Loucy (cell line): Measurements from ENCODE around the gene SCAF11.

ENCODE experiments used
- H2AFZ ChIP-seq: fragments of 200-600 bp; sonication (generic); 2 replicates; pipeline ENCODE4 v1.6.0; 2016; ENCODE audit warnings: antibody characterized with exemption, mild to moderate bottlenecking, low read length, moderate library complexity
- H3F3A ChIP-seq: fragments of 200-600 bp; 2 replicates; pipeline ENCODE4 v1.6.0; 2016; ENCODE audit warnings: antibody characterized with exemption, low read depth, mild to moderate bottlenecking
- H3K27me3 ChIP-seq: fragments of 200-600 bp; sonication (generic); 2 replicates; pipeline ENCODE4 v1.6.1; 2014; ENCODE audit warnings: low read length, mild to moderate bottlenecking; ENCODE audit not compliant: insufficient read depth, poor library complexity, severe bottlenecking
- H3K36me3 ChIP-seq: fragments of 200-600 bp; sonication (generic); 2 replicates; pipeline ENCODE4 v1.6.1; 2016; ENCODE audit warnings: low read length; ENCODE audit not compliant: insufficient read depth
- H3K4me1 ChIP-seq: fragments of 200-600 bp; sonication (generic); 2 replicates; pipeline ENCODE4 v1.5.1; 2014; ENCODE audit warnings: low read length, mild to moderate bottlenecking; ENCODE audit not compliant: insufficient read depth, poor library complexity, severe bottlenecking
- H3K4me2 ChIP-seq: fragments of 200-600 bp; sonication (generic); 2 replicates; pipeline ENCODE4 v1.6.0; 2014; ENCODE audit warnings: antibody characterized with exemption, low read length, low read depth, mild to moderate bottlenecking; ENCODE audit not compliant: poor library complexity, severe bottlenecking
- H3K4me3 ChIP-seq: fragments of 200-600 bp; sonication (generic); 2 replicates; pipeline ENCODE4 v1.5.1; 2014; ENCODE audit warnings: low read length, mild to moderate bottlenecking, mixed read lengths; ENCODE audit not compliant: poor library complexity, severe bottlenecking
- H3K79me2 ChIP-seq: fragments of 200-600 bp; sonication (generic); 2 replicates; pipeline ENCODE4 v1.6.1; 2014; ENCODE audit warnings: low read length; ENCODE audit not compliant: insufficient read depth
- H3K9ac ChIP-seq: fragments of 200-600 bp; sonication (generic); 2 replicates; pipeline ENCODE4 v1.6.0; 2014; ENCODE audit warnings: mild to moderate bottlenecking, low read depth, low read length, moderate library complexity; ENCODE audit not compliant: poor library complexity, severe bottlenecking
- H3K9me2 ChIP-seq: fragments of 200-600 bp; sonication (generic); replicated peaks from 2 replicates; pipeline ENCODE4 v1.6.1; 2016; ENCODE audit warnings: low read depth, low read length, mixed read lengths
- H3K9me3 ChIP-seq: fragments of 200-600 bp; sonication (generic); 2 replicates; pipeline ENCODE4 v1.6.1; 2014; ENCODE audit warnings: mild to moderate bottlenecking, antibody characterized with exemption, low read length, low read depth; ENCODE audit not compliant: insufficient read depth
- H4K20me1 ChIP-seq: fragments of 200-600 bp; sonication (generic); 2 replicates; pipeline ENCODE4 v1.6.0; 2014; ENCODE audit warnings: antibody characterized with exemption, low read length, mild to moderate bottlenecking; ENCODE audit not compliant: insufficient read depth, poor library complexity, severe bottlenecking
- EZH2phosphoT487 ChIP-seq: fragments of 200-600 bp; IDR thresholded peaks from 2 replicates; pipeline ENCODE4 v1.6.1; 2018; ENCODE audit warnings: antibody characterized with exemption, mild to moderate bottlenecking, moderate library complexity, borderline replicate concordance
- TF ChIP-seq, protein P1 (sequence below): fragments of 200-600 bp; sonication (generic); conservative IDR thresholded peaks from 2 replicates; pipeline ENCODE4 v1.5.1; 2014; ENCODE audit warnings: mild to moderate bottlenecking, antibody characterized with exemption, low read length

Gene SCAF11

DNA sequence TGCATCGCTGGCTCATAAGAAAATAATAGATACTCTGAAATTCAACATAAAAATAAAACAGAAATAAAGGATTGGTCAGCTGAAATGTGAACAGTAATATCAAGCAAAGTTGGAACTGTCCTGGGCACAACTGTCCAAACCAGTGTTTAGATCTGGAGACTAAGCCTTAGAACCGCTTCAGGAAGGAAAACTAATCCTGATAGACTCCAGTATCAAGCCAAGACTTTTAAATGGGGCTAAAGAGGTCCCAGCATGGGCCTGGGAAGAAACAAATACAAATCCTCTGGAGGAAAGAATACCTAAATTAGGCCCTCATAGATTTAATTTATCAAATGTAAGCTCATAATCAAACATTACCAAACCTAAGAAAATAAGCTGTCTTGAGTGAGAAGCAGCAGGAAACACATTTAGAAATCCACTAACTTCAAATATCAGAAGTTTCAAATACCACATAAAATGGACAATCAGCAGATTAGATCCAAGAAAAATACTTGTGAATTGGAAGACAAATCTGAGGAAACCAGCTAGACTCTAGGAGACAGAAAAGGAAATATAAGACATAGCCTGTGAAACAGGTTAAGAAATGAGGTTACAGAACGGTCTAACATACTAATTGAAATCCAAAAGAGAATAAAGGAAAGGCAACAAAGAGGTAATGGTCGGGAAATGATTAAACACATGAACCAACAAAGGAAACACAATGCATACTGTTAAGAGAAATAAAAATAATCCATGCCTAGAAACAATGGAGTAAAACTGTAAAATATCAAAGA is 27.6 kb downstream of the SCAF11 start:
- Histone ChIP-seq H4K20me1 (peaks cover 46% of the 10 kb centered on the region), H3K79me2 (peaks cover 76% of the 10 kb centered on the region), H2AFZ (no peak overlapping the region), H3K9me2 (no peaks in the 10 kb centered on the region), H3K9me3 (no peaks in the 10 kb centered on the region; the same call in 1 of the 2 replicates), H3K4me2 (no peak overlapping the region), H3K4me1 (peaks cover 3% of the 10 kb centered on the region), H3K36me3 (peaks cover 47% of the 10 kb centered on the region), H3F3A (no peaks in the 10 kb centered on the region), H3K27me3 (no peaks in the 10 kb centered on the region), H3K9ac (no peak overlapping the region), H3K4me3 (no peak overlapping the region)
- no peak for TF ChIP-seq EZH2phosphoT487
- TF ChIP-seq, protein P1, sequence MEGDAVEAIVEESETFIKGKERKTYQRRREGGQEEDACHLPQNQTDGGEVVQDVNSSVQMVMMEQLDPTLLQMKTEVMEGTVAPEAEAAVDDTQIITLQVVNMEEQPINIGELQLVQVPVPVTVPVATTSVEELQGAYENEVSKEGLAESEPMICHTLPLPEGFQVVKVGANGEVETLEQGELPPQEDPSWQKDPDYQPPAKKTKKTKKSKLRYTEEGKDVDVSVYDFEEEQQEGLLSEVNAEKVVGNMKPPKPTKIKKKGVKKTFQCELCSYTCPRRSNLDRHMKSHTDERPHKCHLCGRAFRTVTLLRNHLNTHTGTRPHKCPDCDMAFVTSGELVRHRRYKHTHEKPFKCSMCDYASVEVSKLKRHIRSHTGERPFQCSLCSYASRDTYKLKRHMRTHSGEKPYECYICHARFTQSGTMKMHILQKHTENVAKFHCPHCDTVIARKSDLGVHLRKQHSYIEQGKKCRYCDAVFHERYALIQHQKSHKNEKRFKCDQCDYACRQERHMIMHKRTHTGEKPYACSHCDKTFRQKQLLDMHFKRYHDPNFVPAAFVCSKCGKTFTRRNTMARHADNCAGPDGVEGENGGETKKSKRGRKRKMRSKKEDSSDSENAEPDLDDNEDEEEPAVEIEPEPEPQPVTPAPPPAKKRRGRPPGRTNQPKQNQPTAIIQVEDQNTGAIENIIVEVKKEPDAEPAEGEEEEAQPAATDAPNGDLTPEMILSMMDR, result no peak

DNA sequence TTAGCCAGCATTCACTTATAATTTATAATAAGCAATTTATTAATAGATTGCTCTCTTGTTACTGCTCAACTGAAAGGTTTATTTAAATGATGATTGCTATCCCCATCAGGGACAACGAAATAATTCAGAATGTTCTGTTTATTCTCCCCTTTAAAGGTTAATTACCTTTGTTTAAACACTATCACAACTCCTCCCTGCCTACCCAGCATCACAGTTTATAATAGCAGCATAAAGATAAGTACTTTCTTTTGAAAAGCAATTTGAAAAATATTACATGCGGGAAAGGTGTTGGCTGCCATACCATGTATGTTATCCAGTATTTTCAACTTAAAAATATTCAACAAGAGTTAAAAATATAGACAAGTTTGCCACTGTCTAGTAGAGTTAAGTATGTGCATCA is 30.6 kb downstream of the SCAF11 start:
- TF ChIP-seq EZH2phosphoT487, result no peak
- TF ChIP-seq, protein P1, result no peak
- peaks cover 41% of the 10 kb centered on the region for H4K20me1 ChIP-seq
- H3K36me3 ChIP-seq, result peaks cover 68% of the 10 kb centered on the region

DNA sequence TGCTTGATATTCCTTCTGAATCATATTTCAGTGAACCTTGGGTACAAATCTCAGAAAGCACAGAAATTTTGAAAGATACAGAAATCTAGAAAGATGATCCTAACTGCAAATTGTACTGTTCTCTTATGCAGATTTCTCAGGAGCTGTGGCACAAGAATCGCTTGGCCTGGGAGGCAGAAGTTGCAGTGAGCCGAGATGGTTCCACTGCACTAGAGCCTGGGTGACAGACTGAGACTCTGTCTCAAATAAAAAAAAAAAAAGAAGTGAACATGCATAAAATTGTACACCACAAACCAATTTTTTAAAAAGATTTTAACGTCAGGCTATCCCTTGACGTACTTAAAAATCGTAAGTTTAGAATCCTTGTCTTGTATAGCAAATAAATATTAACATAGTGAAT is 31.3 kb downstream of the SCAF11 start:
- H4K20me1 ChIP-seq, result peaks cover 41% of the 10 kb centered on the region
- no peak overlapping the region for H3K4me3 ChIP-seq
- H3K79me2 ChIP-seq, result peaks cover 41% of the 10 kb centered on the region
- no peak overlapping the region for H3K4me2 ChIP-seq
- no peaks in the 10 kb centered on the region; the same call in 1 of the 2 replicates for H3K9me3 ChIP-seq
- H3F3A ChIP-seq, result no peaks in the 10 kb centered on the region
- peaks cover 3% of the 10 kb centered on the region for H3K4me1 ChIP-seq
- H3K9ac ChIP-seq, result no peak overlapping the region
- peaks cover 74% of the 10 kb centered on the region for H3K36me3 ChIP-seq
- H2AFZ ChIP-seq, result no peak overlapping the region
- H3K9me2 ChIP-seq, result no peaks in the 10 kb centered on the region
- TF ChIP-seq, protein P1, result no peak
- no peaks in the 10 kb centered on the region for H3K27me3 ChIP-seq

More for the DNA sequence above, 30.6 kb downstream of the SCAF11 start:
- no peak overlapping the region for H3K4me3 ChIP-seq
- H3K9me3 ChIP-seq, result no peaks in the 10 kb centered on the region; the same call in 1 of the 2 replicates
- peaks cover 3% of the 10 kb centered on the region for H3K4me1 ChIP-seq
- H3K9me2 ChIP-seq, result no peaks in the 10 kb centered on the region
- no peaks in the 10 kb centered on the region for H3F3A ChIP-seq
- H3K27me3 ChIP-seq, result no peaks in the 10 kb centered on the region
- peaks cover 46% of the 10 kb centered on the region for H3K79me2 ChIP-seq
- H3K4me2 ChIP-seq, result no peak overlapping the region
- H3K9ac ChIP-seq, result no peak overlapping the region
- no peak overlapping the region for H2AFZ ChIP-seq
